ENCODE results near the gene FTCDNL1. TPM values are rescaled to one million over a fixed set of nuclear protein-coding genes. Genes with fewer than 3 reads are reported as not detected.
A peak's percentile ranks its signal among the peaks of the same experiment; 100 is the strongest.

Gene FTCDNL1
- 1.1 and 1.4 TPM in 2 replicates for total RNA-seq (2016; rRNA removed; fragmentation: Illumina TruSeq; extraction: Trizol)
- 3.0 and 3.3 TPM in 2 replicates for total RNA-seq (2016; cell fraction: cytosol; rRNA removed; fragmentation: Illumina TruSeq; extraction: Trizol; ENCODE audit: low read depth)
- 1.4 TPM in 2 replicates for total RNA-seq (2016; cell fraction: insoluble cytoplasmic fraction; rRNA removed; fragmentation: Illumina TruSeq; extraction: Trizol)
- 2.4 and 4.0 TPM in 2 replicates for total RNA-seq (2016; cell fraction: membrane; rRNA removed; fragmentation: Illumina TruSeq; extraction: Trizol)
- 0.65 and 1.5 TPM in 2 replicates for total RNA-seq (2016; cell fraction: nucleus; rRNA removed; fragmentation: Illumina TruSeq; extraction: Trizol)
- polyA plus RNA-seq (2011; rRNA removed) = 0.65 and 0.98 TPM in 2 replicates
- 0.35 and 0.40 TPM in 2 replicates for polyA plus RNA-seq (2011; cell fraction: cytosol; rRNA removed)
- polyA plus RNA-seq (2011; cell fraction: nucleus; rRNA removed) = 0.76 TPM in 1 of 2 replicates, not detected in the other
- polyA plus RNA-seq (2012) = 0.35 and 1.4 TPM in 2 replicates
- polyA plus RNA-seq (2016; cell fraction: cytosol; fragmentation: Illumina TruSeq; extraction: Trizol; ENCODE audit: low read depth) = 4.0 and 4.1 TPM in 2 replicates
- polyA plus RNA-seq (2016; cell fraction: insoluble cytoplasmic fraction; fragmentation: Illumina TruSeq; extraction: Trizol; ENCODE audit: low read depth) = 1.3 and 1.6 TPM in 2 replicates
- polyA plus RNA-seq (2016; cell fraction: membrane; fragmentation: Illumina TruSeq; extraction: Trizol; ENCODE audit: low read depth) = 3.6 and 4.4 TPM in 2 replicates
- 0.53 and 0.70 TPM in 2 replicates for polyA plus RNA-seq (2016; cell fraction: nucleus; fragmentation: Illumina TruSeq; extraction: Trizol; ENCODE audit: insufficient read depth, low read depth)
- 1.0 and 1.4 TPM in 2 replicates for polyA minus RNA-seq (2011; rRNA and poly(A)+ RNA removed; ENCODE audit: low replicate concordance)
- 0.69 TPM in 1 of 2 replicates, not detected in the other for polyA minus RNA-seq (2011; cell fraction: cytosol; rRNA and poly(A)+ RNA removed)
- 0.52 and 3.4 TPM in 2 replicates for polyA minus RNA-seq (2011; cell fraction: nucleus; rRNA and poly(A)+ RNA removed)
- Bru-seq, nascent RNA = percentile 29 among the genes with signal in this experiment
- BruChase-seq, experiment 1, labeled RNA remaining after a 6-hour chase = percentile 34 among the genes with signal in this experiment
- BruChase-seq, experiment 2, labeled RNA remaining after a 2-hour chase = percentile 37 among the genes with signal in this experiment
- long read RNA-seq, experiment 1, partial matches to known transcripts = 0 of 4 reads
- long read RNA-seq, experiment 1, other reads (novel, unspliced or antisense) = 4 of 4 reads
- long read RNA-seq, experiment 2, partial matches to known transcripts = 0 of 2 reads
- long read RNA-seq, experiment 2, other reads (novel, unspliced or antisense) = 2 of 2 reads

- BruUV-seq (replicated peaks) = TSS peak; percentile 90
- WGBS (ENCODE audit: low lambda C conversion rate) = under 1% methylated on average over 40 of the region's 80 CpGs
- intact Hi-C loops (cut with micrococcal nuclease; ENCODE audit: unreplicated experiment) = loop anchor here (2.0 kb wide), 1 partner anchor 90 kb away; no protein-coding TSS in a partner anchor
- H3K36me3 ChIP-seq (replicated peaks in 1 of 2; ENCODE audit: control insufficient read depth in 1 of 2, insufficient read depth in 2 of 2, low read length in 2 of 2) = no peaks in the 10 kb centered on the region
- H3K27me3 ChIP-seq (ENCODE audit: control insufficient read depth in 1 of 2, insufficient read depth in 2 of 2, low read length in 2 of 2) = peaks cover 0 to 8% of the 10 kb centered on the region in 2 experiments; a peak in 1 of 5 replicates
- peaks cover 15% of the 10 kb centered on the region for H3K4me1 ChIP-seq (ENCODE audit: insufficient read depth, low read length)
- H4K20me1 ChIP-seq (ENCODE audit: insufficient read depth, low read length) = no peaks in the 10 kb centered on the region
- peak within 1 kb of the TSS; percentile 75 for H3K9ac ChIP-seq (ENCODE audit: insufficient read depth, low read depth, low read length)
- POLR2A ChIA-PET = interaction anchor here (1.0 to 1.4 kb wide), 2 partner anchors 11 kb away, joined by 4 to 6 read pairs; no protein-coding TSS in a partner anchor
- peak within 1 kb of the TSS; percentile 51 for H2AFZ ChIP-seq (ENCODE audit: low read length)
- CTCF ChIA-PET (ENCODE audit: low intra/inter-chr PET ratio, low total read pairs) = interaction anchor here (0.8 to 1.0 kb wide), 2 partner anchors 11 to 90 kb away, joined by 3 read pairs; no protein-coding TSS in a partner anchor
- peak within 1 kb of the TSS; percentile 68 for H3K27ac ChIP-seq (ENCODE audit: extremely low read length, insufficient read depth, low read length)
- peak within 1 kb of the TSS; percentile 68 to 84 (median 75) for H3K4me3 ChIP-seq (replicated peaks in 1 of 3; ENCODE audit: insufficient read depth in 1 of 3, low read depth in 2 of 3, low read length in 3 of 3)
- H3K4me2 ChIP-seq (ENCODE audit: low read depth, low read length) = peak within 1 kb of the TSS; percentile 97
- ATAC-seq = peak; percentile 90
- no peak for FAIRE-seq
- H3K79me2 ChIP-seq (ENCODE audit: insufficient read depth, low read length) = no peaks in the 10 kb centered on the region
- in situ Hi-C loops (cut with HindIII; ENCODE audit: extremely low pct_ligation_motif_present, low pct_unique_long_range_greater_than_20kb) = no loop called here
- no peaks in the 10 kb centered on the region for H3K9me3 ChIP-seq (ENCODE audit: low read length)
- peak; percentile 58 for DNase-seq (ENCODE audit: low spot score)
- 0 out of 2 replicates have a peak, but pooled peaks have one; percentile 26 for TF ChIP-seq ZFP41 (CRISPR knock-in tag; IDR thresholded peaks at IDR 0.05; ENCODE audit: borderline replicate concordance)
- no peak; the same call in 1 of the 2 replicates for TF ChIP-seq ERF (CRISPR knock-in tag; IDR thresholded peaks at IDR 0.05)
- TF ChIP-seq ZNF546 (CRISPR knock-in tag; conservative IDR thresholded peaks at IDR 0.05) = no peak; the same call in 1 of the 2 replicates
- no peak for TF ChIP-seq DMTF1 (CRISPR knock-in tag; IDR thresholded peaks at IDR 0.05)
- no peak for TF ChIP-seq ZEB1 (IDR thresholded peaks at IDR 0.05; ENCODE audit: insufficient replicate concordance, low read depth)
- TF ChIP-seq ATF7 (IDR thresholded peaks at IDR 0.05) = no peak
- TF ChIP-seq ATF7 (CRISPR knock-in tag; IDR thresholded peaks at IDR 0.05) = peak; percentile 39; the same call in 1 of the 2 replicates
- TF ChIP-seq DRAP1 (CRISPR knock-in tag; IDR thresholded peaks at IDR 0.05) = peak; percentile 48; the same call in 1 of the 2 replicates
- TF ChIP-seq YEATS4 (CRISPR knock-in tag; IDR thresholded peaks at IDR 0.05; ENCODE audit: borderline replicate concordance) = peak; percentile 92
- TF ChIP-seq ZNF746 (CRISPR knock-in tag; IDR thresholded peaks at IDR 0.05) = 0 out of 2 replicates have a peak, but pooled peaks have one; percentile 36
- no peak for TF ChIP-seq ELF4 (CRISPR knock-in tag; IDR thresholded peaks at IDR 0.05; ENCODE audit: borderline replicate concordance)
- TF ChIP-seq ZNF30 (CRISPR knock-in tag; IDR thresholded peaks at IDR 0.05) = no peak
- TF ChIP-seq ZNF737 (CRISPR knock-in tag; IDR thresholded peaks at IDR 0.05; ENCODE audit: borderline replicate concordance) = no peak
- no peak for TF ChIP-seq ZNF432 (CRISPR knock-in tag; IDR thresholded peaks at IDR 0.05; ENCODE audit: borderline replicate concordance)
Measured at GRCh38 chr2:199850718-199851500, at the start of gene FTCDNL1. TSS of gene FTCDNL1 (minus strand) at chr2:199851192. CDS start at chr2:199848962, 2,230 bp downstream.
